C4-2B (cell line): Measurements from ENCODE around the gene PKM.

ENCODE experiments used
- H3K27ac ChIP-seq: fragments of 450-650 bp; 2 replicates; pipeline ENCODE4 v1.5.1; 2017
- CTCF ChIP-seq: fragments of 450-650 bp; conservative IDR thresholded peaks from 2 replicates; pipeline ENCODE4 v1.5.1; 2017; ENCODE audit warnings: mild to moderate bottlenecking
- ZFX ChIP-seq: fragments of 450-650 bp; IDR thresholded peaks from 2 replicates; pipeline ENCODE4 v1.6.1; 2017

PKM gene

GRCh38 chr15:72161361-72162132 lies 69.4 kb downstream of the PKM start:
- TF ChIP-seq ZFX (no peak), CTCF (no peak)
- H3K27ac ChIP-seq: no peak overlapping the region

DNA sequence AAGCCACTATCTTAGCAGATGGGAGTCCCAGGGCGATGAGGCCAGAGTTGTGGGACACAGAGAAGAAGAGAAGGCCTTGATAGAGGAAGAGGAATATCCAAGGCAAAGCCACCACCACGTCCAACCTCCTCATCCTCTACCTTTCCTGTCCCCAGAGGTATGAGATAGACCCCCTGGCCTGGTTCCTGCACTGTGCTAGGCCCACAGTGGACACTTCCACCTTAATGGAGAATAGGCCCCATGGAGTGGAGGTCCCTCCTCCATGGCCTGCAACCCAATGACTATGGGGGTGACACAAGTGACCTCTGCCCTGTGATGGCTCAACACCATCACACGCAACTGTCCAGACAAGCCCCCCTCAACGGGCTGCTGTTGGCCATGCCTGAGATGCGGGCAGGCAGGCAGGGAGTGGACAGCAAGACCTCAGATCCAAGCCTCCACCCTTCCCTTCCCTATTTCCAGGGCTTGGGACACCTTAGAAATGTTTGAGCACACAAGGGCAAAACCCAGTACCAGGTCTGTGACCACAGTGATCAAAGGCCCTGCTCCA lies 70.2 kb downstream of the PKM start:
- H3K27ac ChIP-seq: no peak overlapping the region
- TF ChIP-seq CTCF: no peak
- TF ChIP-seq ZFX: no peak

DNA sequence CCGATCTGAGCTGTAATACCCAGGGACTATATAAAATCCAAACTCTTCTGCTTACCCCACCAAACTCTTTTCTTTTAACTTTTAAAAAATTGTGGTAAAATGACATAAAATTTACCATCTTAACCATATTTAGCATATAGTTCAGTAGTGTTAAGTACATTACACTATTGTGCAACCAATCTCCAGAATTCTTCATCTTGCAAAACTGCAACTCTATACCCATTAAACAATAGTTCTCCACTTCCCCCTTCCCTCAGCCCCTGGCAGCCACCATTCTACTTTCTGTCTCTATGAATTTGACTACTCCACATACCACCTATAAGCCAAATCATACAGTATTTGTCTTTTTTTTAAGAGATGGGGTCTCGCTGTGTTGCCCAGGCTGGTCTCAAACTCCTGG lies 74.1 kb downstream of the PKM start:
- no peak overlapping the region for H3K27ac ChIP-seq
- TF ChIP-seq CTCF (no peak), ZFX (no peak)

GRCh38 chr15:72155635-72156616 lies 75.1 kb downstream of the PKM start:
- peak overlapping the region; percentile 62 for H3K27ac ChIP-seq
- TF ChIP-seq ZFX (no peak), CTCF (peak; percentile 91)

GRCh38 chr15:72155003-72155621 lies 75.9 kb downstream of the PKM start:
- peak overlapping the region; percentile 62 for H3K27ac ChIP-seq
- TF ChIP-seq ZFX: no peak
- TF ChIP-seq CTCF: no peak

DNA sequence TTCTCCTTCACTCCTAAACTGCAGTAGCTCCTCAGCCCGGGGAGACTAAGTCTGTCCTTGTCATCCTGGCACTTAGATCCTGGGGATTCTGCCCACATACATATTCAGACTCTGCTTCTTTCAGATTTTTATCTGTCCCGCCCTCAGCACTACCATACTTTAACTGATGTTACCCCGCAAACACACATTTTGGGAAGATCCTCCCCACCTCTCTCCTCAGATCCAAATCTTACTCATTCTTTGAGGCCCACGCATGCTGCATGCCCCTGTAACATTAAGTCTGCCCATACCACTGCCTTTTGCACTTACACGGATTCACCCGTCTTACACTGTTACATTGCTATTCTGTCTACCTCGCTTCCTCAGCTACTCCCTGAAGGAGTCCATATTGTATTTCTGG lies 76.7 kb downstream of the PKM start:
- no peak overlapping the region for H3K27ac ChIP-seq

More for the DNA sequence above, 76.7 kb downstream of the PKM start:
- TF ChIP-seq ZFX (no peak), CTCF (no peak)
